ENCODE results near the gene PDK2. TPM values are rescaled to one million over a fixed set of nuclear protein-coding genes. Genes with fewer than 3 reads are reported as not detected.

The PDK2 gene
- total RNA-seq, 1 donor from 2014 or later, result 10.9 TPM

DNA sequence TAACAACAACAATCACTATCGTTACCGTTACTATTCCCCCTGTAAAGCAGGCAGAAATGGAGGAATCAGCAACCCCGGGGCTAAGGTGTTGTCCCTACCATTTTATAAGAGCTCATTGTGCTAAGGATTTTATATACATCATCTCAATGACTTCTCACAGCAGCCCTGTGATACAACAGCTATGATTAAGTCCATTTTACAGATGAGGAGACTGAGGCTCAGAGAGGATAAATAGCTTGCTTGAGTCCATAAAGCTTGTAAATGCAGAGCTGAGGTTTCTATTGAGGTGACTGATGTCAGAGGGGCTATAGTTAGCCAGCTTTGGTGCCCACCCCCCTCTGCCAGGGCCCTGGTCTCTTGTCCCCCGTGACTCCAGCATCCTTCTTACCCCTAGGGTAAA lies 16.7 kb upstream of the PDK2 start:
- H3K9me3 Mint-ChIP-seq, result no peaks in the 10 kb centered on the region
- no peak for DNase-seq
- H3K27me3 Mint-ChIP-seq, result no peaks in the 10 kb centered on the region
- no peak overlapping the region for H3K27ac Mint-ChIP-seq
- peaks cover 1% of the 10 kb centered on the region for H3K36me3 Mint-ChIP-seq (ENCODE audit: low read depth)
- H3K4me1 Mint-ChIP-seq, result no peaks in the 10 kb centered on the region
- no peak overlapping the region for H3K4me3 Mint-ChIP-seq
- intact Hi-C loops (cut with micrococcal nuclease), result no loop called here

DNA sequence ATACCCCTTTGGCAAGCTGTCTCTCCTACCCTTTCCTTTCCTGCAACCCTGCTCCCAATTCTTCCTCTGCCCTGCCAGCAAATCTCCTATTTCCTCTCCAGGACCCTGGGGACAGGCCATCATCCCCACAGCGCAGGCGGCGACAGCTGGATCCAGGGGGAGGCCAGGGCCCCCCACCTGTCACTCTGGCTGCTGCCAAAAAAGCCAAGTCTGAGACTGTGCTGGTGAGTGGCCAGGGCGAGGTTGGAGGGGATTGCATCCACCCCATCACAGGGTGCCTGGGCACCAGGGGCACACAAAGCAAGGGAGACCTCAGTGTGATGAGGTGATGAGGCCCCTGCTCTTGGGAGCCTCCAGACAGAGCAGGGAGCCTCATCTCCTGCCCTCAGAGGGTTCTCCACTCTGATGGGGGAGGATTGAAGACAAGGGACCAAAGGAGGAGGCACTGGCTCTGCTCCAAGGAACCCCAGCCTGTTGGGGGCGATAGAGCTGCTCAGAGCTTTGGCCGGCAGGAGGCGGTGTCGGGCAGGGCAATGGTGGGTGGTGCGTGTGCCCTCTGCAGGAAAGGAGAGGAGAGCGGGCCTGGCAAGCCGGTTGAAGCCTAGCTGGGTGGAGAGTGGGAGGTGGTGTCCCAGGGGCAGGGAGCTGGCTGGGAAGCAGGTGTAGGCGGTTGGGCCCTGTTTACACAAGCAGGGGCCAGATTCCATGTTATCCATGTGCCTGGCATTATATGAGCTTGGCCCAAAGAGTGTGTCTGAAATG lies 15.6 kb upstream of the PDK2 start:
- Mint-ChIP-seq H3K27ac (no peak overlapping the region), H3K4me3 (no peak overlapping the region), H3K4me1 (no peaks in the 10 kb centered on the region), H3K36me3 (ENCODE audit: low read depth) (no peaks in the 10 kb centered on the region), H3K9me3 (no peaks in the 10 kb centered on the region), H3K27me3 (no peaks in the 10 kb centered on the region)
- intact Hi-C loops (cut with micrococcal nuclease), result loop anchor here (10.0 kb wide), 1 partner anchor 225 kb away; no protein-coding TSS in a partner anchor
- DNase-seq, result no peak

DNA sequence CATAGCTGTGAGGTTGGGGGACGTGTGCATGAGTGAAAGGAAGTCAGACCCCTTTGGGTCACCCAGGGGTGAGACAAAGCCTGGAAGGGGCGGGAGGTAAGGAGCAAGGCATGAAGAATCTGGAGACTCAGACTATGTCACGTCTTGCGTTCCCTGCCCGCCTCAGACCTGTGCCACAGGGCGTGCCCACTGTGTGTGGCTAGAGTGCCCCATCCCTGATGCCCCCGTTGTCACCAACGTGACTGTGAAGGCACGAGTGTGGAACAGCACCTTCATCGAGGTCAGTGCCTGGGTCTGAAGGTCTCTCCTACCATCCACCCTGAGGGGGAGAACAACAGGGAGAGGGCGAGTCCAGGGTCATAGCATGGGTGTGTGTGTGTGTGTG lies 15.1 kb upstream of the PDK2 start:
- Mint-ChIP-seq H3K27ac (no peak overlapping the region), H3K9me3 (no peaks in the 10 kb centered on the region), H3K27me3 (no peaks in the 10 kb centered on the region), H3K36me3 (ENCODE audit: low read depth) (no peaks in the 10 kb centered on the region), H3K4me1 (no peaks in the 10 kb centered on the region), H3K4me3 (no peak overlapping the region)
- intact Hi-C loops (cut with micrococcal nuclease), result loop anchor here (10.0 kb wide), 1 partner anchor 225 kb away; no protein-coding TSS in a partner anchor
- no peak for DNase-seq

DNA sequence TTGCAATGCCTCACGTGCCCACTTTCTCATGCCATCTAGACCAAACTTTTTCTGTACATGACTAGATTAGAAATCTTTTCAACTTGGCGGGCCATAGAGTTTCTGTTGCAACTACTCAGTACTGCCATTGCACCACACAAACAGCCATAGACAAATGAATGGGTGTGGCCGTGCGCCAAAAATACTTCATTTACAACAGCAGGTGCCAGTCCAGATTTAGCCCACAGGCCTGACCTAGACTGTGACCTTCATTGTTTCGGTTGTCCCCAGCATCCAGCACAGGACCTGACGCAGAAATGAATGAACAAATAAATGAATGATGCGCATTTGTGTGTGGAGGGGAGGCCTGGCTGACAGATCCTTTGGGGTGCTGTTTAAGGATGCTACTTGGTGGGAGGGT lies 14.3 kb upstream of the PDK2 start:
- no peaks in the 10 kb centered on the region for H3K9me3 Mint-ChIP-seq
- DNase-seq, result no peak
- H3K27ac Mint-ChIP-seq, result no peak overlapping the region
- no peaks in the 10 kb centered on the region for H3K4me1 Mint-ChIP-seq
- no peaks in the 10 kb centered on the region for H3K27me3 Mint-ChIP-seq
- H3K4me3 Mint-ChIP-seq, result no peak overlapping the region
- intact Hi-C loops (cut with micrococcal nuclease), result loop anchor here (10.0 kb wide), 1 partner anchor 226 kb away; no protein-coding TSS in a partner anchor
- H3K36me3 Mint-ChIP-seq (ENCODE audit: low read depth), result no peaks in the 10 kb centered on the region

DNA sequence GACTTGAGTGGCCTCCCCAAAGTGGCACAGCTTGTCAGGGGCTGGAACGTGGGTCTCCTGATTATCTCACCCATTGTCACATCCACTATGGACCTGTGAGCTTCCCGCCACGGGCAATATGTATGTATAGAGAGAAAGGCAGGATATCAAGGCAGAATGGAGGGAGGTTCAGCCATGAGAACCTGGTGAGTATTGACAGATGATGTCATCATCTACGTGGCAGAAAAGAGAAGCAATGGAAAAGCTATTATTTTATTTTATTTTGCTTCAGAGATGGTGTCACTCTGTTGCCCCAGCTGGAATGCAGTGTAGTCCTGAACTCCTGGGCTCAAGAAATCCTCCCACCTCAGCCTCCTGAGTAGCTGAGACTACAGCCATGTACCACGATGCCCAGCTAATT lies 13.4 kb upstream of the PDK2 start:
- H3K27me3 Mint-ChIP-seq, result no peaks in the 10 kb centered on the region
- H3K4me3 Mint-ChIP-seq, result no peak overlapping the region
- H3K27ac Mint-ChIP-seq, result no peak overlapping the region
- intact Hi-C loops (cut with micrococcal nuclease), result loop anchor here (10.0 kb wide), 1 partner anchor 227 kb away; no protein-coding TSS in a partner anchor
- no peak for DNase-seq
- no peaks in the 10 kb centered on the region for H3K9me3 Mint-ChIP-seq
- no peaks in the 10 kb centered on the region for H3K4me1 Mint-ChIP-seq
- no peaks in the 10 kb centered on the region for H3K36me3 Mint-ChIP-seq (ENCODE audit: low read depth)

DNA sequence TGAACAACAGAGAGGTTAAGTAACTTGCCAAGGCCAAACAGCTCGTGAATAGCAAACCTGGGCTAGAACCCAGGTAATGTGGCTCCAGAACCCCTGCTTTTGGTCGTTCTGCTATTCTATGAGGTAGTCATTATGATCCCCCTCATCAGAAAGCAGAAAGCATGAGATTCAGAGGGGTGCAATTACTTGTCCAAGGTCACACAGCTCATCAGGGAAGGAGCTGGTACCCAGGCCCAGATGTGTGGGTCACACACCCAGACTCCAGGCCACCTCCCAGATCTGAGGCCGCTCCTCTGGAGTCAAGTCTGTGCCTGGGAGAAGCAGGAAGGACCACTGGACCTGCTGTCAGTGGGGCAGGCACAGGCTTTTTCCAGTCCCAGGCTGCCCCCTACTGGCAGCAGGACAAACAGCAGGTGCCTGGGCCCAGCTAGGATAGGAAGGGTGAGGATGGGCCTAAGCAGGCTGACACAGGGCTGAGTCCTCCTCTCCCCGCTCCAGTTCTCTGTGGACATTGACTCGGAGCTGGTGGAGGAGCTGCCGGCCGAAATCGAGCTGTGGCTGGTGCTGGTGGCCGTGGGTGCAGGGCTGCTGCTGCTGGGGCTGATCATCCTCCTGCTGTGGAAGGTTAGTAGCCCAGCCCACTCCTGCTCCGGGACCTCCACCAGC lies 7.8 kb upstream of the PDK2 start:
- Mint-ChIP-seq H3K9me3 (no peaks in the 10 kb centered on the region), H3K4me1 (no peaks in the 10 kb centered on the region), H3K27me3 (no peaks in the 10 kb centered on the region), H3K36me3 (ENCODE audit: low read depth) (no peaks in the 10 kb centered on the region), H3K4me3 (no peak overlapping the region), H3K27ac (no peak overlapping the region)
- intact Hi-C loops (cut with micrococcal nuclease), result loop anchor here (1.0 to 10.0 kb wide), 3 partner anchors 33 to 233 kb away; no protein-coding TSS in a partner anchor
- DNase-seq, result peak; percentile 95

DNA sequence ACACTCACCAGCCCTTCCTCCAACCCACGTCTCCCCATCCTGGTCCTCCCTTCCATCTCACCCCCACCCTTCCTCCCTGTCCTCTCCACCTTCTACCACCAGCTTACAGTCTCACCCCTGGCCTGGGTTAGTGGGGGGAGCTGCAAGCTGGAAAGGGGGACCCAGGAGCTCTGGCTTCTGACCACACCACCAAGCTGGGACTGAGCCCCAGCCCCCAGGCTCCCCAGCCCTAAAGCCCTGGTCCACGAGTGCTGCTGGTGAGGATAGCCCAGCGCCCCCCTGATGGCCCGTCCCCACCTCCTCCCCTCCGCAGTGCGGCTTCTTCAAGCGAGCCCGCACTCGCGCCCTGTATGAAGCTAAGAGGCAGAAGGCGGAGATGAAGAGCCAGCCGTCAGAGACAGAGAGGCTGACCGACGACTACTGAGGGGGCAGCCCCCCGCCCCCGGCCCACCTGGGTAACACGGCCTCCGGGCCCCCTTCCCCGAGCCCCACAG lies 7.2 kb upstream of the PDK2 start:
- H3K4me3 Mint-ChIP-seq, result no peak overlapping the region
- H3K4me1 Mint-ChIP-seq, result no peaks in the 10 kb centered on the region
- H3K36me3 Mint-ChIP-seq (ENCODE audit: low read depth), result no peaks in the 10 kb centered on the region
- H3K27me3 Mint-ChIP-seq, result no peaks in the 10 kb centered on the region
- H3K27ac Mint-ChIP-seq, result no peak overlapping the region
- intact Hi-C loops (cut with micrococcal nuclease), result loop anchor here (1.0 to 10.0 kb wide), 3 partner anchors 33 to 233 kb away; no protein-coding TSS in a partner anchor
- no peak for DNase-seq
- H3K9me3 Mint-ChIP-seq, result no peaks in the 10 kb centered on the region

DNA sequence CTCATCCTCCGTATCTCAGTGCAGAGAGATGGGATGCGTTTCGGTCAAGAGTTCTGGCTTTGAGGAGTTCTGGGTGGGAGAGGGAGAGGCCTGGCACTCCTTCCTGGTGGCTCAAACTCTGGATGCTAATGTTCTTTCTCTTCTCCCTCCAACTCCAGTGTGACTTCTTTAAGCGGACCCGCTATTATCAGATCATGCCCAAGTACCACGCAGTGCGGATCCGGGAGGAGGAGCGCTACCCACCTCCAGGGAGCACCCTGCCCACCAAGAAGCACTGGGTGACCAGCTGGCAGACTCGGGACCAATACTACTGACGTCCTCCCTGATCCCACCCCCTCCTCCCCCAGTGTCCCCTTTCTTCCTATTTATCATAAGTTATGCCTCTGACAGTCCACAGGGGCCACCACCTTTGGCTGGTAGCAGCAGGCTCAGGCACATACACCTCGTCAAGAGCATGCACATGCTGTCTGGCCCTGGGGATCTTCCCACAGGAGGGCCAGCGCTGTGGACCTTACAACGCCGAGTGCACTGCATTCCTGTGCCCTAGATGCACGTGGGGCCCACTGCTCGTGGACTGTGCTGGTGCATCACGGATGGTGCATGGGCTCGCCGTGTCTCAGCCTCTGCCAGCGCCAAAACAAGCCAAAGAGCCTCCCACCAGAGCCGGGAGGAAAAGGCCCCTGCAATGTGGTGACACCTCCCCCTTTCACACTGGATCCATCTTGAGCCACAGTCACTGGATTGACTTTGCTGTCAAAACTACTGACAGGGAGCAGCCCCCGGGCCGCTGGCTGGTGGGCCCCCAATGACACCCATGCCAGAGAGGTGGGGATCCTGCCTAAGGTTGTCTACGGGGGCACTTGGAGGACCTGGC lies 6.0 kb upstream of the PDK2 start:
- H3K9me3 Mint-ChIP-seq, result no peaks in the 10 kb centered on the region
- no peaks in the 10 kb centered on the region for H3K27me3 Mint-ChIP-seq
- H3K36me3 Mint-ChIP-seq (ENCODE audit: low read depth), result no peaks in the 10 kb centered on the region
- no peak overlapping the region for H3K4me3 Mint-ChIP-seq
- no peak overlapping the region for H3K27ac Mint-ChIP-seq
- intact Hi-C loops (cut with micrococcal nuclease), result loop anchor here (10.0 kb wide), 1 partner anchor 234 kb away; no protein-coding TSS in a partner anchor
- peaks cover 2% of the 10 kb centered on the region for H3K4me1 Mint-ChIP-seq
- DNase-seq, result no peak

DNA sequence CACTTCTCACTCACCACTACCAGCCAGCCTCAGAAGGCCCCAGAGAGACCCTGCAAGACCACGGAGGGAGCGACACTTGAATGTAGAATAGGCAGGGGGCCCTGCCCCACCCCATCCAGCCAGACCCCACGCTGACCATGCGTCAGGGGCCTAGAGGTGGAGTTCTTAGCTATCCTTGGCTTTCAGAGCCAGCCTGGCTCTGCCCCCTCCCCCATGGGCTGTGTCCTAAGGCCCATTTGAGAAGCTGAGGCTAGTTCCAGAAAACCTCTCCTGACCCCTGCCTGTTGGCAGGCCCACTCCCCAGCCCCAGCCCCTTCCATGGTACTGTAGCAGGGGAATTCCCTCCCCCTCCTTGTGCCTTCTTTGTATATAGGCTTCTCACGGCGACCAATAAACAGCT lies 5.1 kb upstream of the PDK2 start:
- intact Hi-C loops (cut with micrococcal nuclease), result no loop called here
- Mint-ChIP-seq H3K27ac (no peak overlapping the region), H3K27me3 (no peaks in the 10 kb centered on the region), H3K4me3 (no peak overlapping the region), H3K9me3 (no peaks in the 10 kb centered on the region), H3K36me3 (ENCODE audit: low read depth) (no peaks in the 10 kb centered on the region), H3K4me1 (peaks cover 11% of the 10 kb centered on the region)
- no peak for DNase-seq

DNA sequence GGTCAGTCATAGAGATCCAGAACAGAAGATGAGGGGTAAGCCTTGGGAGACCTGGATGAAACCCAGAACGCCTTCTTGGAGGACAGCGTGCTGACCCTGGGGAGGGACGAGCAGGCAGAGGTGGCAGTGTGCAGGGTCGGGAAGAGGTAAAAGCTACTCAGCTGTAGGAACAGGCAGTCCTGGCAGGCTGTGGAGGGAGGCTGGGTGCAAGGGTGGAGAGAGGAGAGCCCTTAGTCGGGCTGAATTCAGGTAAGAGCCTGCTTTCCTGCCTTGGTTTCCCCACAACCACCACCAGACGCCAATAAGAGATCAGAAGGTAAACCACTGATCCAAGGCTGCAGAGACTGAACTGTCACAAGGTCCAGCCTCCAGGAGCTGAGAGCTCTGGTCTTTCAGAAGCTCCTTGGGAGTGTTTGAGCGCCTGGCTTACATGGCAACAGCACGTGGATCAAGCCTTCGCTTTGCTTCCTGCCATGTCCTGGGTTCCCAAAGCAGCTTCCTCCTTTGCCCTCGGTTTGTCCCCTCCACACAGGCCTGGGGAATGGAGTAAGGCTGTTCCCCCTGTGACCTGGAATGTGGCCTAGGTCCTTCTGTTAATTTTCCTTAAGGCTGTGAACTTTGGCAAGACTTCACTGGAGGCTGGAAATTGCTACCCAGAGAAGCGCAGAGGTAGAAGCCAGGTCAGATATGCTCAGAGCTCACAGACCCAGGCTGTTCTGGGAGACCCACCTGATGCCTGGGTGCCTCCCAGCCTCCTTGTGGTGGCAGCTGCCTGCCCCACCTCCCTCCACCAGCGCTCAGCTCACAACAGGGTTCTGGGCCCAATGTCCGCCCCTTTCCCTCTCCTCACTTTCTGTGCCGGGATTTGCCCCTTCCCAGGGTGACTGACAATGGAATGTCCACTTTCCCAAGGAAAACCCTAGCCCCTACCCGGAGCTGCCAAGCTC lies 3.9 kb upstream of the PDK2 start:
- no peak overlapping the region for H3K27ac Mint-ChIP-seq
- no peaks in the 10 kb centered on the region for H3K36me3 Mint-ChIP-seq (ENCODE audit: low read depth)
- intact Hi-C loops (cut with micrococcal nuclease), result no loop called here
- no peak overlapping the region for H3K4me3 Mint-ChIP-seq
- no peaks in the 10 kb centered on the region for H3K27me3 Mint-ChIP-seq
- peaks cover 21% of the 10 kb centered on the region for H3K4me1 Mint-ChIP-seq
- no peak for DNase-seq
- no peaks in the 10 kb centered on the region for H3K9me3 Mint-ChIP-seq

DNA sequence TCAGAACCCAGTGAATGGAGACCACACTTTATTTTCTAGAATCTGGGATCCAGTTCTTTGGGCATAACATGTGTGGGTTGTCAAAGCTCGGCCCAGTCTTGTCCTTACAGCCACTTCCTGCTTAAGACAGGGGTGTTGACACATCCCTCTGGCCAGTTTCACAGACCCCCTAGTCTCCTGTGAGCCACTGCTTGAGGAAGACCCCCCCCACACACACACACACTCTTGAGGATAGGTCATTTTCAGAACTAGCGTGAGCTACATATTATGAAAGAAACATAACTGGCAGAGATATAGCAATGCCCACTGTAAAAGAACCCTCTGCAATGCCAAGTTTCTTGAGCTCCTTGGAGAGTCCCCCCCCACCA lies 3.2 kb upstream of the PDK2 start:
- Mint-ChIP-seq H3K9me3 (no peaks in the 10 kb centered on the region), H3K4me1 (peaks cover 22% of the 10 kb centered on the region), H3K4me3 (no peak overlapping the region), H3K27me3 (no peaks in the 10 kb centered on the region), H3K27ac (no peak overlapping the region), H3K36me3 (ENCODE audit: low read depth) (no peaks in the 10 kb centered on the region)
- no peak for DNase-seq
- intact Hi-C loops (cut with micrococcal nuclease), result no loop called here

DNA sequence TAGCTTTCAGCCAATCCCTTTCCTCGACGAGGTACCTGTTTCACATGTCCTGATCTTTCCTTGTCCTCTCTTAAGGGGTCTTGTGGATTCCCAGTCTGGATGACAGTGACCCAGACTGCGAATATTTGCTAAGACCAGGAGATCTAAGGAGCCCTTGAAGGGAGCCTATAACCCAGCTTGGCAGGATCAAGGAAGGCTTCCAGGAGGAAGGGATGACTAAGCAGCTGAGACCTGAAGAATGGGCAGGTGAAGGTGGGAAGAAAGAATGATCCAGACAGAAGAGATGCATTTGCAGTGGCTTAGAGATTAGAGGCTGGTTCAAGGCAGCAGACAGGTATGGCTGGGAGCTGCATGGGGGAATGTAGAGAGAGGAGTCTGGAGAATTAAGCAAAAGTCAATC lies 1.9 kb upstream of the PDK2 start:
- Mint-ChIP-seq H3K27me3 (no peaks in the 10 kb centered on the region), H3K27ac (no peak overlapping the region), H3K9me3 (no peaks in the 10 kb centered on the region), H3K36me3 (ENCODE audit: low read depth) (no peaks in the 10 kb centered on the region), H3K4me1 (peaks cover 22% of the 10 kb centered on the region), H3K4me3 (no peak overlapping the region)
- intact Hi-C loops (cut with micrococcal nuclease), result no loop called here
- no peak for DNase-seq

DNA sequence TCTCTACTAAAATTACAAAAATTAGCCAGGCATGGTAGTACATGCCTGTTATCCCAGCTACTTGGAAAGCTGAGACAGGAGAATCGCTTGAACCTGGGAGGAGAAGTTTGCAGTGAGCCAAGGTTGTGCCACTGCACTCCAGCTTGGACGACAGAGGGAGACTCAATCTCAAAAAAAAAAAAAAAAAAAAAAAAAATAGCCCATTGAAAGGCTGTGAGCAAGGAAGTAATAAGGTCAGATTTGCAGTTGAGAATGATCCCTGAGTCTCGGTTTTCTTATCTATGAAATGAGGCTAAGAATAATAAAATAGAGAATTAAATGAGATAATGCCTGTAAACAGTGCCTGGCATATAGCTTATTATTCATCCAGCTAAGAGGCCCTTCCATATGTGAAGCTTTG lies 1.3 kb upstream of the PDK2 start:
- Mint-ChIP-seq H3K27me3 (no peaks in the 10 kb centered on the region), H3K4me1 (peaks cover 22% of the 10 kb centered on the region), H3K36me3 (ENCODE audit: low read depth) (peaks cover 2% of the 10 kb centered on the region), H3K4me3 (peak overlapping the region; percentile 89), H3K9me3 (no peaks in the 10 kb centered on the region), H3K27ac (no peak overlapping the region)
- intact Hi-C loops (cut with micrococcal nuclease), result loop anchor here (1.0 to 2.0 kb wide), 4 partner anchors 37 to 203 kb away; partner anchors contain the start of gene ITGA3
- no peak for DNase-seq
